GM12872 (cell line): Measurements from ENCODE around the gene ISX.
A peak's percentile ranks its signal among the peaks of the same experiment; 100 is the strongest.

ENCODE experiments used
- TF ChIP-seq, protein P1 (sequence below): IDR thresholded peaks from 3 replicates; pipeline ENCODE4 v1.5.1; 2011; ENCODE audit warnings: low read depth, mild to moderate bottlenecking, low read length, moderate library complexity; ENCODE audit not compliant: insufficient read depth

ISX gene

DNA sequence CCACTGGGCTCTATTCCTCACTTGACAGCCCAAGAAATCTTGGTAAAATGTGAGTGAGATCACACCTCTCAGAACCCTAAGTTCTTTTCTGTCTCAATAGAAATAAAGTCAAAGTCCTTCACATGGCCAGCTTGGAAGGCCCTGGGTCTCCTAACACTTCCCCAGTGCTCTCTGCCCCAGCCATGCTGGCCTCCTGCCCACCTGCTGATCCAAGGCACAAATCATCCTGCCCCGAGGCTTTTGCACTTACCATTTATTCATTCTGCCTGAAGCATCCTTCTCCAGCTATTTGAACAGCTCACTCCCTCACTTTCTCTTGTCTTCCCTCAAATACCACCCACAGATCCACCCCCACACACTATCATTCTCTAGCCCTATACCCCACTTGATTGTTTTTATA lies 26.4 kb downstream of the ISX start:
- TF ChIP-seq, protein P1, sequence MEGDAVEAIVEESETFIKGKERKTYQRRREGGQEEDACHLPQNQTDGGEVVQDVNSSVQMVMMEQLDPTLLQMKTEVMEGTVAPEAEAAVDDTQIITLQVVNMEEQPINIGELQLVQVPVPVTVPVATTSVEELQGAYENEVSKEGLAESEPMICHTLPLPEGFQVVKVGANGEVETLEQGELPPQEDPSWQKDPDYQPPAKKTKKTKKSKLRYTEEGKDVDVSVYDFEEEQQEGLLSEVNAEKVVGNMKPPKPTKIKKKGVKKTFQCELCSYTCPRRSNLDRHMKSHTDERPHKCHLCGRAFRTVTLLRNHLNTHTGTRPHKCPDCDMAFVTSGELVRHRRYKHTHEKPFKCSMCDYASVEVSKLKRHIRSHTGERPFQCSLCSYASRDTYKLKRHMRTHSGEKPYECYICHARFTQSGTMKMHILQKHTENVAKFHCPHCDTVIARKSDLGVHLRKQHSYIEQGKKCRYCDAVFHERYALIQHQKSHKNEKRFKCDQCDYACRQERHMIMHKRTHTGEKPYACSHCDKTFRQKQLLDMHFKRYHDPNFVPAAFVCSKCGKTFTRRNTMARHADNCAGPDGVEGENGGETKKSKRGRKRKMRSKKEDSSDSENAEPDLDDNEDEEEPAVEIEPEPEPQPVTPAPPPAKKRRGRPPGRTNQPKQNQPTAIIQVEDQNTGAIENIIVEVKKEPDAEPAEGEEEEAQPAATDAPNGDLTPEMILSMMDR = no peak

DNA sequence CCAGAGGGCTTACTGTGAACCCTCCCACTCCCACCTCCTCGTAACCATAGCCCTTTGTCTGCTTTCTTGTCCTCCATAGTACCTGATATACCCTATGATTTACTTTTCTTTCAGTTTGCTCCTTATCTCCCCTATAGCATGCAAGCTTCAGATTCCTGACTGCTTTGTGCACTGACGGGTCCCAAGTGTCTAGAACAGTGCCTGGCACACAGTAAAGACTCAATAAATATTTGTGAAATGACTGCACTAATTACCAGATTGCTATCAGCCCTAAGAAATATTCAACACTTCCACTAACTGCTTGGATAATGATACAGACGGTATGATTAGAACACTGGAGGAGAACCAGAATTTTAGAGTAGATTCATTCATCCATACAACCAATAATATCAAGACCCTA lies 33.0 kb downstream of the ISX start:
- TF ChIP-seq, protein P1 = no peak

DNA sequence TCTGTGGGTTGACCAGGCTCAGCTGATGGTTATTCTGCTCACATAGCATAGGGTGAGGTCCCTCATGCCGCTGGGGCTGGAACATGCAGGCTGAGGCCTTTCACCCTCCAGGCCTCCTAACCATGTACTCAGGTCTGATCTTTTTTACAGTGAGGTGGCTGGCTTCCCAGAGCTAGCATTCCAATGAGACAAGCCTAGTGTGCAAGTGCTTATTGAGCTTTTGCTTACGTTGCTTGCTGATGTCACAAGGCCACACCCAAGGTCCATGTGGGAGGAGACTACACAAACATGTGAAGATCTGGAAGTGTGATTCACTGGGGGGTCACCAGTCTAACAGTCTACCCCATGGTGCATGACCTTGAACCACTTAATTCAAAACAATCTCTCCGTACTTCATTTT lies 33.9 kb downstream of the ISX start:
- TF ChIP-seq, protein P1 = no peak

DNA sequence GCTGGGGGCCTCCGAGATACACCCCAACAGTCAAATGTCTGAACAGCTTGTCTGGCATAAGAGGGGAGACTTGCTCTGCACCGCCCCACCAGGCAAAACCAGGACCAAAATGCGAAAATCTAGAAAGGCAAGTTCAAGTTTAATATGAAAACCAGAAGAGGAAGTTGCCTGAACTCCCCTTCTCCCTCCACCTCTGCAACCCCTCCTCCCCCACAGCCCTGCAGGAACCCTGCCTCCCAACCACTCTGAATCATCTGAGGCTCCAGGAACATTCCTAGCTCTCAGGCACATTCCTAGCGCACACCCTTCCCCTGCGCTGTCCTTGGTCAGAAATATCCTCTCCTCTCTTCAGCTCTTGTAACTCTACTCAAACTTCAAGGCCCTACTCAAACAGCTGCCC lies 36.7 kb downstream of the ISX start:
- TF ChIP-seq, protein P1 = peak; percentile 38; the same call in 2 of the 3 replicates

DNA sequence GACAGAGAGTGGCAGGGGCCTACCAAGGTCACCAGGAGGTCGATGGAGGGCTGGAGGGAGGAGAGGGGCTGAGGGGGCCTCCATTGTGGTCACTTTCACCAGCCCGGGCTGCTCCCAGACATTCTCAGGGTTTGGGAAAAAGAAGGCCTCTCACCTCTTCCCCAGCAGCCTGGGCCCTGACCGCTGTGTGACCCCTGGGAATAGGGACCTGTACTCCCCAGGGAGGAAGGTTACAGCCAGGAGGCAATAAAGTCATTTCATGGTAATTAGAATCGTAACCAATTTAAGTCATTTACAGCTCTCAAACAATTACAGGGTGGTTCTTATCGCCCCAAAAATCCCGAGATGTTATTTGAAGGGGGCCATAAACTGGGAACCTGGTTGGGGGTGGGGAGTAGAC lies 37.8 kb downstream of the ISX start:
- TF ChIP-seq, protein P1 = no peak

DNA sequence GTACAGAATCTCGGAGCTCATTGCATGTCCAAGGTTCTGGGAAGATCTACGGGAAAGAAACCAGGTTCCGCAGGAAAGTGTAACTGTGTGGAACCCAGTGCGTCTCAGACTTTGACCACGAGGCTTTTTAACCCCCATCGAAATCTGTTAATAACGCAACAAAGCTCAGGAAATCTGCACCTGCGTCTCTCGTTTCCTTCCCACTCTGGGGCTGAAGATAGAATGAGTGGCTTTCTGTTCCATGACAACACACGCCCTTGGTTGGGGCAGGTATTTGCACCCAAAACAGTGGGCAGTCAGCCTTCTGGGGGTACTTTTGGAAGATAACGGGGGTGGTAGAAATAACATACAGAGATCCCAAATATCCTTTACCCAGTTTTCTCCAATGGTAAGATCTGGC lies 38.5 kb downstream of the ISX start:
- TF ChIP-seq, protein P1 = no peak

DNA sequence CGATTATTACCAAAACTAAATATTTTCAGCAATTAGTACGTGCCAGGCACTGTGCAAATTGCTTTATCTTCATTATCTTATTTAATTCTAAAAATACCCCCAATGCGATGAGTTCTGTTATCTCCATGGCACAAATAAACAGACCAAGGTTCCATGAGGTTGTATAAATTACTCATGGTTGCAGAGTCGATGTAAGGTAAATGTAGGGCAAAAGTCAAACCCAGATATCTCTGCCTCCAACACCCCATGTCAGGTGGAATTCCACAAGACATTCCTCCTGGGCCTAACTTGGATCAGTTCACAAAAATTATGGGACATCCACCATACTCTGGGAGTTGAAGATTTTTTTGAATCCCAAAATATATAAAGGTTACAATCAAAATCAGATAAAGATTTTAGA lies 43.7 kb downstream of the ISX start:
- TF ChIP-seq, protein P1 = no peak

DNA sequence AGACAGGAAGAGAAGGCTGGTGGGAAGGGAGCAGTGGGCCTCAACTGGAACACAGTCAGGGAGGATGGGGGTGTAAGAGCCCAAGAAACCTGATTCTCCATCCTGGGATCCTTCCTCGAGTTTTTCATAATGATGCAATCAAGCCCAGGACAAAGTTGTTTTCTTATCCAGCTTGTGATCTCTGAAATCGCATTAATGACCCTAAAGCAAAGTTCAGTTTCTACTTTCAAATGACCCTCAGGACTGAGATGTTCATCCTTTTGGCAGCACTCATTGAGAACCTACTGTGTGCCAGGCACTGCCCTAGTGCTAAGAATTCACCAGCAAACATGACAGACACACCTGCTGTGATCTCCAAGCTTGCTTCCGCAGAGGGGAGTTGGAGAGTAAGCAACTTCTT lies 45.3 kb downstream of the ISX start:
- TF ChIP-seq, protein P1 = no peak
